WTC11 (cell line): ENCODE results near the gene DPH1.

Source experiments
- KAT7 ChIP-seq: sonication (generic); formaldehyde crosslinking; IDR thresholded peaks from 2 replicates; pipeline ENCODE4 v1.8.1; 2023; ENCODE audit warnings: missing genetic modification reagents, mild to moderate bottlenecking, borderline replicate concordance
- NFE2L1 ChIP-seq: sonication (generic); formaldehyde crosslinking; IDR thresholded peaks from 2 replicates; pipeline ENCODE4 v1.8.1; 2023; ENCODE audit warnings: missing genetic modification reagents
- ZNF423 ChIP-seq: fragments of 250-450 bp; sonication (Bioruptor Pico); IDR thresholded peaks from 2 replicates; pipeline ENCODE4 v2.1.2; 2022; ENCODE audit warnings: mild to moderate bottlenecking, moderate library complexity
- TF ChIP-seq, protein P1 (sequence below): sonication (generic); formaldehyde crosslinking; IDR thresholded peaks from 2 replicates; pipeline ENCODE4 v1.8.1; 2022; ENCODE audit warnings: low read depth, mild to moderate bottlenecking, moderate library complexity, missing genetic modification reagents, borderline replicate concordance
- TF ChIP-seq, protein P2 (sequence below): sonication (generic); formaldehyde crosslinking; IDR thresholded peaks from 2 replicates; pipeline ENCODE4 v1.8.0; 2022; ENCODE audit warnings: missing genetic modification reagents
- TF ChIP-seq, protein P3 (sequence below): sonication (generic); formaldehyde crosslinking; IDR thresholded peaks from 2 replicates; pipeline ENCODE4 v1.8.0; 2022; ENCODE audit warnings: mild to moderate bottlenecking, missing genetic modification reagents
- TF ChIP-seq, protein P4 (sequence below): fragments of 200-600 bp; IDR thresholded peaks from 2 replicates; pipeline ENCODE4 v1.8.0; 2022; ENCODE audit warnings: antibody characterized with exemption
- TF ChIP-seq, protein P5 (sequence below): sonication (generic); formaldehyde crosslinking; IDR thresholded peaks from 2 replicates; pipeline ENCODE4 v1.8.1; 2022; ENCODE audit warnings: mild to moderate bottlenecking, moderate library complexity, missing genetic modification reagents
- TF ChIP-seq, protein P6 (sequence below): sonication (generic); formaldehyde crosslinking; IDR thresholded peaks from 2 replicates; pipeline ENCODE4 v1.8.1; 2023; ENCODE audit warnings: mild to moderate bottlenecking, missing genetic modification reagents

DNA sequence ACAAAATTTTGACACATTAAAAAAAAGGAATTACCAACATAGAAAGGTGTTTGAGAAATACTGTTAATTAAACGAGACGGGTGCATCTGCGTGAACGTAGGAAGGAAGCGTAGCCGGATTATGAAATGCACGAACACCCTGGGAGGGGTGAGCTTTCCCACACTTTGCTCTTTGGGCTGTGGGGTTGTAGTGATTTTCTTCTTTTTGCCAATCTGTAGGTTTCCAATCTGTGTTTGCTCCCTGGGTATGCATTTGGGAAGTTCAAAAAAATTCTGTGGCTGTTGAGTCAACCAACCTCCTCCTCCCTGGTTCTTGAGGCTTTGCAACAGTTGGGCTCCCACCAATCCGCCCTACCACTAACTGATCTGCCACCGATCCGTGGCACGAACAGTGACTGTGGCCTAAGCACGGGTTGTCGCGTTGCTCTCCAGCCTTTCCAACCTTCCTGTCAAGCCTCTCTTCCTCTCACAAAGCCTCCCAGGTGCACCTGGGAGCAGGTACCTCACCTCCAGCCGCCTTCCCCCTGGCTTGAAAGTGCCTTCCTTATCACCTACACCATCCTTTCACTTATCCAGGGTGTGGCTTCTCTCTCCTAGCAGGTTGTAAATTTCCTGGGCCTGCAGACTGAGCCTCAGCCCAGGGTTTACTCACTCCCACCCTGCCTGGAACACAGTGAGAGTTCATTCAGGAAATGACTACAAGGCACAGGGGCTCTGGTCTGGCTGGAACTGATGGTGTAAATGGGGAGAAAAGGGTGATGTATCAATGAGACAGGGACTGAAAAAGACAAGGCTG lies 21.4 kb upstream of the DPH1 start:
- TF ChIP-seq, protein P1, sequence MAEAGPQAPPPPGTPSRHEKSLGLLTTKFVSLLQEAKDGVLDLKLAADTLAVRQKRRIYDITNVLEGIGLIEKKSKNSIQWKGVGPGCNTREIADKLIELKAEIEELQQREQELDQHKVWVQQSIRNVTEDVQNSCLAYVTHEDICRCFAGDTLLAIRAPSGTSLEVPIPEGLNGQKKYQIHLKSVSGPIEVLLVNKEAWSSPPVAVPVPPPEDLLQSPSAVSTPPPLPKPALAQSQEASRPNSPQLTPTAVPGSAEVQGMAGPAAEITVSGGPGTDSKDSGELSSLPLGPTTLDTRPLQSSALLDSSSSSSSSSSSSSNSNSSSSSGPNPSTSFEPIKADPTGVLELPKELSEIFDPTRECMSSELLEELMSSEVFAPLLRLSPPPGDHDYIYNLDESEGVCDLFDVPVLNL (CRISPR knock-in tag), result no peak
- TF ChIP-seq, protein P2, sequence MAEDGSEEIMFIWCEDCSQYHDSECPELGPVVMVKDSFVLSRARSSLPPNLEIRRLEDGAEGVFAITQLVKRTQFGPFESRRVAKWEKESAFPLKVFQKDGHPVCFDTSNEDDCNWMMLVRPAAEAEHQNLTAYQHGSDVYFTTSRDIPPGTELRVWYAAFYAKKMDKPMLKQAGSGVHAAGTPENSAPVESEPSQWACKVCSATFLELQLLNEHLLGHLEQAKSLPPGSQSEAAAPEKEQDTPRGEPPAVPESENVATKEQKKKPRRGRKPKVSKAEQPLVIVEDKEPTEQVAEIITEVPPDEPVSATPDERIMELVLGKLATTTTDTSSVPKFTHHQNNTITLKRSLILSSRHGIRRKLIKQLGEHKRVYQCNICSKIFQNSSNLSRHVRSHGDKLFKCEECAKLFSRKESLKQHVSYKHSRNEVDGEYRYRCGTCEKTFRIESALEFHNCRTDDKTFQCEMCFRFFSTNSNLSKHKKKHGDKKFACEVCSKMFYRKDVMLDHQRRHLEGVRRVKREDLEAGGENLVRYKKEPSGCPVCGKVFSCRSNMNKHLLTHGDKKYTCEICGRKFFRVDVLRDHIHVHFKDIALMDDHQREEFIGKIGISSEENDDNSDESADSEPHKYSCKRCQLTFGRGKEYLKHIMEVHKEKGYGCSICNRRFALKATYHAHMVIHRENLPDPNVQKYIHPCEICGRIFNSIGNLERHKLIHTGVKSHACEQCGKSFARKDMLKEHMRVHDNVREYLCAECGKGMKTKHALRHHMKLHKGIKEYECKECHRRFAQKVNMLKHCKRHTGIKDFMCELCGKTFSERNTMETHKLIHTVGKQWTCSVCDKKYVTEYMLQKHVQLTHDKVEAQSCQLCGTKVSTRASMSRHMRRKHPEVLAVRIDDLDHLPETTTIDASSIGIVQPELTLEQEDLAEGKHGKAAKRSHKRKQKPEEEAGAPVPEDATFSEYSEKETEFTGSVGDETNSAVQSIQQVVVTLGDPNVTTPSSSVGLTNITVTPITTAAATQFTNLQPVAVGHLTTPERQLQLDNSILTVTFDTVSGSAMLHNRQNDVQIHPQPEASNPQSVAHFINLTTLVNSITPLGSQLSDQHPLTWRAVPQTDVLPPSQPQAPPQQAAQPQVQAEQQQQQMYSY (CRISPR knock-in tag), result no peak
- TF ChIP-seq NFE2L1 (CRISPR knock-in tag), result no peak
- TF ChIP-seq, protein P3, sequence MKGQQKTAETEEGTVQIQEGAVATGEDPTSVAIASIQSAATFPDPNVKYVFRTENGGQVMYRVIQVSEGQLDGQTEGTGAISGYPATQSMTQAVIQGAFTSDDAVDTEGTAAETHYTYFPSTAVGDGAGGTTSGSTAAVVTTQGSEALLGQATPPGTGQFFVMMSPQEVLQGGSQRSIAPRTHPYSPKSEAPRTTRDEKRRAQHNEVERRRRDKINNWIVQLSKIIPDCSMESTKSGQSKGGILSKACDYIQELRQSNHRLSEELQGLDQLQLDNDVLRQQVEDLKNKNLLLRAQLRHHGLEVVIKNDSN (CRISPR knock-in tag), result no peak
- TF ChIP-seq ZNF423 (CRISPR knock-in tag), result no peak
- TF ChIP-seq, protein P4, sequence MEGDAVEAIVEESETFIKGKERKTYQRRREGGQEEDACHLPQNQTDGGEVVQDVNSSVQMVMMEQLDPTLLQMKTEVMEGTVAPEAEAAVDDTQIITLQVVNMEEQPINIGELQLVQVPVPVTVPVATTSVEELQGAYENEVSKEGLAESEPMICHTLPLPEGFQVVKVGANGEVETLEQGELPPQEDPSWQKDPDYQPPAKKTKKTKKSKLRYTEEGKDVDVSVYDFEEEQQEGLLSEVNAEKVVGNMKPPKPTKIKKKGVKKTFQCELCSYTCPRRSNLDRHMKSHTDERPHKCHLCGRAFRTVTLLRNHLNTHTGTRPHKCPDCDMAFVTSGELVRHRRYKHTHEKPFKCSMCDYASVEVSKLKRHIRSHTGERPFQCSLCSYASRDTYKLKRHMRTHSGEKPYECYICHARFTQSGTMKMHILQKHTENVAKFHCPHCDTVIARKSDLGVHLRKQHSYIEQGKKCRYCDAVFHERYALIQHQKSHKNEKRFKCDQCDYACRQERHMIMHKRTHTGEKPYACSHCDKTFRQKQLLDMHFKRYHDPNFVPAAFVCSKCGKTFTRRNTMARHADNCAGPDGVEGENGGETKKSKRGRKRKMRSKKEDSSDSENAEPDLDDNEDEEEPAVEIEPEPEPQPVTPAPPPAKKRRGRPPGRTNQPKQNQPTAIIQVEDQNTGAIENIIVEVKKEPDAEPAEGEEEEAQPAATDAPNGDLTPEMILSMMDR, result no peak
- TF ChIP-seq, protein P5, sequence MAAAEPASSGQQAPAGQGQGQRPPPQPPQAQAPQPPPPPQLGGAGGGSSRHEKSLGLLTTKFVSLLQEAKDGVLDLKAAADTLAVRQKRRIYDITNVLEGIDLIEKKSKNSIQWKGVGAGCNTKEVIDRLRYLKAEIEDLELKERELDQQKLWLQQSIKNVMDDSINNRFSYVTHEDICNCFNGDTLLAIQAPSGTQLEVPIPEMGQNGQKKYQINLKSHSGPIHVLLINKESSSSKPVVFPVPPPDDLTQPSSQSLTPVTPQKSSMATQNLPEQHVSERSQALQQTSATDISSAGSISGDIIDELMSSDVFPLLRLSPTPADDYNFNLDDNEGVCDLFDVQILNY (CRISPR knock-in tag), result no peak
- TF ChIP-seq, protein P6, sequence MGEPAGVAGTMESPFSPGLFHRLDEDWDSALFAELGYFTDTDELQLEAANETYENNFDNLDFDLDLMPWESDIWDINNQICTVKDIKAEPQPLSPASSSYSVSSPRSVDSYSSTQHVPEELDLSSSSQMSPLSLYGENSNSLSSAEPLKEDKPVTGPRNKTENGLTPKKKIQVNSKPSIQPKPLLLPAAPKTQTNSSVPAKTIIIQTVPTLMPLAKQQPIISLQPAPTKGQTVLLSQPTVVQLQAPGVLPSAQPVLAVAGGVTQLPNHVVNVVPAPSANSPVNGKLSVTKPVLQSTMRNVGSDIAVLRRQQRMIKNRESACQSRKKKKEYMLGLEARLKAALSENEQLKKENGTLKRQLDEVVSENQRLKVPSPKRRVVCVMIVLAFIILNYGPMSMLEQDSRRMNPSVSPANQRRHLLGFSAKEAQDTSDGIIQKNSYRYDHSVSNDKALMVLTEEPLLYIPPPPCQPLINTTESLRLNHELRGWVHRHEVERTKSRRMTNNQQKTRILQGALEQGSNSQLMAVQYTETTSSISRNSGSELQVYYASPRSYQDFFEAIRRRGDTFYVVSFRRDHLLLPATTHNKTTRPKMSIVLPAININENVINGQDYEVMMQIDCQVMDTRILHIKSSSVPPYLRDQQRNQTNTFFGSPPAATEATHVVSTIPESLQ, result no peak
- TF ChIP-seq KAT7 (CRISPR knock-in tag), result no peak
